ENCODE data around the gene SPP2.

The SPP2 gene

GRCh38 chr2:234075518-234075915, 25.0 kb downstream of the SPP2 start:
- H3K4me3 ChIP-seq (ENCODE audit: low read depth, low read length), result no peak overlapping the region
- no peak for TF ChIP-seq CTCF (IDR thresholded peaks at IDR 0.05; ENCODE audit: borderline replicate concordance, insufficient read depth, low read depth, low read length)

- no peak for TF ChIP-seq CTCF (IDR thresholded peaks at IDR 0.05; ENCODE audit: borderline replicate concordance, insufficient read depth, low read depth, low read length)
- H3K4me3 ChIP-seq (ENCODE audit: low read depth, low read length), result no peak overlapping the region
Measured at GRCh38 chr2:234075947-234076346, 25.4 kb downstream of the SPP2 start.

- no peak overlapping the region for H3K4me3 ChIP-seq (ENCODE audit: low read depth, low read length)
- TF ChIP-seq CTCF (IDR thresholded peaks at IDR 0.05; ENCODE audit: borderline replicate concordance, insufficient read depth, low read depth, low read length), result no peak
Measured at GRCh38 chr2:234076451-234076850, 25.9 kb downstream of the SPP2 start.

- TF ChIP-seq CTCF (IDR thresholded peaks at IDR 0.05; ENCODE audit: borderline replicate concordance, insufficient read depth, low read depth, low read length), result no peak
- no peak overlapping the region for H3K4me3 ChIP-seq (ENCODE audit: low read depth, low read length)
Measured at GRCh38 chr2:234078129-234078528, 27.6 kb downstream of the SPP2 start.

GRCh38 chr2:234081970-234082822, 31.7 kb downstream of the SPP2 start:
- no peak overlapping the region for H3K4me3 ChIP-seq (ENCODE audit: low read depth, low read length)
- no peak for TF ChIP-seq CTCF (IDR thresholded peaks at IDR 0.05; ENCODE audit: borderline replicate concordance, insufficient read depth, low read depth, low read length)

- TF ChIP-seq CTCF (IDR thresholded peaks at IDR 0.05; ENCODE audit: borderline replicate concordance, insufficient read depth, low read depth, low read length), result no peak
- no peak overlapping the region for H3K4me3 ChIP-seq (ENCODE audit: low read depth, low read length)
Measured at GRCh38 chr2:234083572-234084348, 33.3 kb downstream of the SPP2 start.

All from GM12875 (cell line).